ENCODE results near the gene RTL1. TPM values are rescaled to one million over a fixed set of nuclear protein-coding genes. Genes with fewer than 3 reads are reported as not detected.

RTL1 gene
- total and polyA plus RNA-seq, 4 donors = 0.44 to 2.2 (median 1.1) TPM

DNA sequence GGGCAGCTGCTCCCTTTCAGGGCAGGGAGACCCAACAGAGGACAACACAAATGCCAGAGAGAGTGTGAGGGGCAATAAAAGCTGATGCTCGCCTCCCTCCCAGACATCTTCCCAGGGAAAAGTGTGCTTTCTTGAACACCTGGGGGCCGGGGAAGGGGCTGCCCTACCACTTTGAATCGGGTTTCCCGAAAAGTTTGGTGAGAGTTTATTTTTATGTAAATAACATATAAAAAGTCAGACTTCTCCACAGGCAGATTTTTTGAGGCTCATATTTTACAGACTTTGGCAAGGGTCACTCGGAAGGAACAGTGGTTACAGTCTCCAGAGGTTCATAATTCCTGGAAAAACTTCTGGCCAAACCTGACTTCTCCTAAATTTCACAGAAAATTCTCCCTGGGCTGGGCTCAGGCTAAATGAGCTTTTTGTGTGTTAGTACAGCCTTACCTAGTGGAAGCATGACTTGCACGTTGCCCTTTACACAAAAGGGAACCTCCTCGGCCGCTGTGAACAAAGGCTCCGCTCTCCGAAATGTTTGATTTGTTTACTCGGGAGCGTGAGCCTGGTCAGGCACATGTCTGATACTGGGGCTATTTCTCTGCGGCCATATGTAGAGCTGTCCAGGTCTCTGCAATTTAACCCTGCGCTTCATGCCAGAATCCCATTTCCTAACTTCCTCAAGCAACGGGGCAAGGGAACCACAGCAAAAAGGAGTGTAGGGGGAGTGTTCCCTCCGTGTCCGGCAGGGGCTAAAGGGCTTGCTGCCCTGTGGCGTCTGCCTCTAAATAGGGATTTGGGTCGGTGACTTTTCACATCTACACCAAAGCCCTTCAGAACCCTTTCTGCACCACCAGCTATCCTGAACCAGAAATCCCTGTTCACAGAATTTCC lies 3.4 kb downstream of the RTL1 start:
- peak in 1 of 6 donors; percentile 23 for DNase-seq (ENCODE audit: low read depth in 4 of 6, low spot score in 6 of 6)
- Histone ChIP-seq H3K27ac (ENCODE audit: low read depth, low read length) (no peak overlapping the region), H3K9me3 (ENCODE audit: control insufficient read depth, insufficient read depth, low read length) (no peaks in the 10 kb centered on the region), H3K4me1 (ENCODE audit: control insufficient read depth, insufficient read depth, low read length) (peaks cover 74% of the 10 kb centered on the region), H3K4me3 (ENCODE audit: low read depth, low read length) (no peak overlapping the region), H3K36me3 (ENCODE audit: control insufficient read depth, insufficient read depth, low read length) (peaks cover 35% of the 10 kb centered on the region), H3K27me3 (ENCODE audit: control insufficient read depth, insufficient read depth, low read length) (peaks cover 7% of the 10 kb centered on the region)
- WGBS (ENCODE audit: insufficient coverage) = 7% methylated on average over 8 of the region's 19 CpGs

GRCh38 chr14:100898935-100899883 lies 4.3 kb downstream of the RTL1 start:
- peaks cover 39% of the 10 kb centered on the region for H3K36me3 ChIP-seq (ENCODE audit: control insufficient read depth, insufficient read depth, low read length)
- WGBS (ENCODE audit: insufficient coverage) = 61% methylated on average over 19 of the region's 21 CpGs
- H3K27me3 ChIP-seq (ENCODE audit: control insufficient read depth, insufficient read depth, low read length) = peaks cover 7% of the 10 kb centered on the region
- H3K4me1 ChIP-seq (ENCODE audit: control insufficient read depth, insufficient read depth, low read length) = peaks cover 65% of the 10 kb centered on the region
- no peak overlapping the region for H3K4me3 ChIP-seq (ENCODE audit: low read depth, low read length)
- no peak overlapping the region for H3K27ac ChIP-seq (ENCODE audit: low read depth, low read length)
- DNase-seq (ENCODE audit: low read depth in 4 of 6, low spot score in 6 of 6) = peak in 2 of 6 donors; percentile 43 to 46
- no peaks in the 10 kb centered on the region for H3K9me3 ChIP-seq (ENCODE audit: control insufficient read depth, insufficient read depth, low read length)

GRCh38 chr14:100898465-100898864 lies 5.1 kb downstream of the RTL1 start:
- Histone ChIP-seq H3K36me3 (ENCODE audit: control insufficient read depth, insufficient read depth, low read length) (peaks cover 40% of the 10 kb centered on the region), H3K27me3 (ENCODE audit: control insufficient read depth, insufficient read depth, low read length) (peaks cover 7% of the 10 kb centered on the region), H3K4me1 (ENCODE audit: control insufficient read depth, insufficient read depth, low read length) (peaks cover 58% of the 10 kb centered on the region), H3K27ac (ENCODE audit: low read depth, low read length) (no peak overlapping the region), H3K4me3 (ENCODE audit: low read depth, low read length) (no peak overlapping the region), H3K9me3 (ENCODE audit: control insufficient read depth, insufficient read depth, low read length) (no peaks in the 10 kb centered on the region)
- WGBS (ENCODE audit: insufficient coverage) = 57% methylated on average over 10 of the region's 11 CpGs
- no peak for DNase-seq (ENCODE audit: low read depth in 4 of 6, low spot score in 6 of 6)

DNA sequence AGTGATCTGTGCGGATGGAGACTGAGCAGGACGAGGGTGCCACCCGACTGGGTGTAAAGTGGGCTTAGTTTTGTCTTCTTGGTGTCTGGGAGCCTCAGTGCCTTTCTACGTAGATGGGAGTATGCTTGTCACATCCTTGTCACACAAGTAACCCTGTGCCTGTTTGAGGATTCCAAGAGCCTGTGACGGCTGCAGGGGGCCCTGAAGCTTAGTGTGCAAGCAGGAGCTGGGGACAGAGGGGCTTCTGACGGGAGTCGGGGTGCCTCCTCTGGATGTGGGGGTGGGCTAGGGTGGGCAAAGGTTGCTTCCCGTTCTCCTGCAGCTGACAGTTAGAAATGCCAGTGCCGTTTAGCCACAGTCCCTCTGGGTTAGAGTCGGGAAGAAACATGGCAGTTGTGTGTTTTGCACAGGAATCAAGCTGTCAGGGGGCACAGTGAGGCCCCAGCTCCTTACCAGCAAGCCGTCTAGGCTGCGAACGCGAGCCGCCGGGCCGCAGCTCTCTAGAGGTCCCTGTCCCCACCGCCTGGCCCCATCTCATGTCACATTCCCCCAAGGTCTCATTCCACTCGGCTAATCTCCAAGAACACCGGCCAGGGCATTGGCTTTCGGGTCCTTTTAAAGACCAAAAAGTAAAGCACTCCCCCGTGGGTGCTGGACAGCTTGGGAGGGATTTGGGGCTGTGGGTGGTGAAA lies 7.0 kb downstream of the RTL1 start:
- WGBS (ENCODE audit: insufficient coverage) = 39% methylated on average over 17 of the region's 22 CpGs
- no peaks in the 10 kb centered on the region for H3K9me3 ChIP-seq (ENCODE audit: control insufficient read depth, insufficient read depth, low read length)
- H3K27ac ChIP-seq (ENCODE audit: low read depth, low read length) = no peak overlapping the region
- DNase-seq (ENCODE audit: low read depth in 4 of 6, low spot score in 6 of 6) = no peak
- H3K4me3 ChIP-seq (ENCODE audit: low read depth, low read length) = no peak overlapping the region
- peaks cover 38% of the 10 kb centered on the region for H3K4me1 ChIP-seq (ENCODE audit: control insufficient read depth, insufficient read depth, low read length)
- H3K36me3 ChIP-seq (ENCODE audit: control insufficient read depth, insufficient read depth, low read length) = peaks cover 26% of the 10 kb centered on the region
- peaks cover 3% of the 10 kb centered on the region for H3K27me3 ChIP-seq (ENCODE audit: control insufficient read depth, insufficient read depth, low read length)

GRCh38 chr14:100895411-100895810 lies 8.1 kb downstream of the RTL1 start:
- 79% methylated on average over 4 of the region's 6 CpGs for WGBS (ENCODE audit: insufficient coverage)
- H3K4me3 ChIP-seq (ENCODE audit: low read depth, low read length) = no peak overlapping the region
- peaks cover 1% of the 10 kb centered on the region for H3K27me3 ChIP-seq (ENCODE audit: control insufficient read depth, insufficient read depth, low read length)
- no peaks in the 10 kb centered on the region for H3K9me3 ChIP-seq (ENCODE audit: control insufficient read depth, insufficient read depth, low read length)
- DNase-seq (ENCODE audit: low read depth in 4 of 6, low spot score in 6 of 6) = no peak
- H3K4me1 ChIP-seq (ENCODE audit: control insufficient read depth, insufficient read depth, low read length) = peaks cover 27% of the 10 kb centered on the region
- no peak overlapping the region for H3K27ac ChIP-seq (ENCODE audit: low read depth, low read length)
- H3K36me3 ChIP-seq (ENCODE audit: control insufficient read depth, insufficient read depth, low read length) = peaks cover 28% of the 10 kb centered on the region

- WGBS (ENCODE audit: insufficient coverage) = 95% methylated on average over 4 of the region's 6 CpGs
- Histone ChIP-seq H3K27me3 (ENCODE audit: control insufficient read depth, insufficient read depth, low read length) (no peaks in the 10 kb centered on the region), H3K36me3 (ENCODE audit: control insufficient read depth, insufficient read depth, low read length) (peaks cover 35% of the 10 kb centered on the region), H3K9me3 (ENCODE audit: control insufficient read depth, insufficient read depth, low read length) (no peaks in the 10 kb centered on the region), H3K27ac (ENCODE audit: low read depth, low read length) (no peak overlapping the region), H3K4me3 (ENCODE audit: low read depth, low read length) (no peak overlapping the region), H3K4me1 (ENCODE audit: control insufficient read depth, insufficient read depth, low read length) (peaks cover 18% of the 10 kb centered on the region)
- DNase-seq (ENCODE audit: low read depth in 4 of 6, low spot score in 6 of 6) = no peak
These were observed 9.1 kb downstream of the RTL1 start for GRCh38 chr14:100894416-100894815.

DNA sequence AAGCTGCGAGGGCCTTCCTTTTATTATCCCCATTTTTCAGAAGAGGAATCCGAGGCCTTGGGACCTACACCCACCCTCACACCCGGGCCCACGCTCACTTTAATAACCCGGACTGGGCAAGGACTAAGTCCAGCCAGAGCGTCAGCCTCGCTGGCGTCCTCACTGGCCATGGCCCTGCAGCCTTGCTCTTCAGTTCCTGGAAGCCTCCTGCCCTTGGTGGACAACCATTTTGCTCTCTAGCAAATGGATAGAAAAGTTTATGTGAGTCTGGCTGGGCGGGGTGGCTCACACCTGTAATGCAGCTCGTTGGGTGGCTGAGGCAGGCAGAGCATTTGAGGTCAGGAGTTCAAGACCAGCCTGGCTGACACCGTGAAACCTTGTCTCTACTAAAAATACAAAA lies 9.8 kb downstream of the RTL1 start:
- WGBS (ENCODE audit: insufficient coverage) = 92% methylated on average over 8 of the region's 11 CpGs
- no peak overlapping the region for H3K4me3 ChIP-seq (ENCODE audit: low read depth, low read length)
- H3K4me1 ChIP-seq (ENCODE audit: control insufficient read depth, insufficient read depth, low read length) = peaks cover 11% of the 10 kb centered on the region
- H3K27me3 ChIP-seq (ENCODE audit: control insufficient read depth, insufficient read depth, low read length) = no peaks in the 10 kb centered on the region
- H3K9me3 ChIP-seq (ENCODE audit: control insufficient read depth, insufficient read depth, low read length) = no peaks in the 10 kb centered on the region
- no peak for DNase-seq (ENCODE audit: low read depth in 4 of 6, low spot score in 6 of 6)
- H3K27ac ChIP-seq (ENCODE audit: low read depth, low read length) = no peak overlapping the region
- H3K36me3 ChIP-seq (ENCODE audit: control insufficient read depth, insufficient read depth, low read length) = peaks cover 30% of the 10 kb centered on the region

DNA sequence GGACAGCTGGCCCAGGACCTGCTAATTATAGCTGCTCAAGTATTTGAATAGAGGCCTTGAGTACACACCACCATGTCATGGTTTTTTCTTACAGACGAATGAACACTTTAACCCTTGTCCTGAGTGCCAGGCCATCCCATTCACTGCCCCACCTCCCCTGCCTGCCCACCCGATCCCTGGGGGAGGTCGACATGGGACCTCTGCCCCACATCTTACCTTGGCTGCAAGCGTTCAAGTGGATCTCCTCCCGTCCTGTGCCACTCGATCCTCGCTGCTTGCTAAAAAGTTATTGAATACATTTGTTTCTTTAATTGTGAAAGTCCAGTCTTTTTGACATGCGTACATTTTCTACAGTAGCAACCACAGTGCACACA lies 10.3 kb downstream of the RTL1 start:
- H3K4me1 ChIP-seq (ENCODE audit: control insufficient read depth, insufficient read depth, low read length) = peaks cover 6% of the 10 kb centered on the region
- DNase-seq (ENCODE audit: low read depth in 4 of 6, low spot score in 6 of 6) = no peak
- 79% methylated on average over 2 of the region's 8 CpGs for WGBS (ENCODE audit: insufficient coverage)

GRCh38 chr14:100892496-100893227 lies 10.9 kb downstream of the RTL1 start:
- Histone ChIP-seq H3K4me1 (ENCODE audit: control insufficient read depth, insufficient read depth, low read length) (peaks cover 8% of the 10 kb centered on the region), H3K27me3 (ENCODE audit: control insufficient read depth, insufficient read depth, low read length) (no peaks in the 10 kb centered on the region), H3K9me3 (ENCODE audit: control insufficient read depth, insufficient read depth, low read length) (no peaks in the 10 kb centered on the region), H3K4me3 (ENCODE audit: low read depth, low read length) (no peak overlapping the region), H3K36me3 (ENCODE audit: control insufficient read depth, insufficient read depth, low read length) (peaks cover 30% of the 10 kb centered on the region), H3K27ac (ENCODE audit: low read depth, low read length) (no peak overlapping the region)
- WGBS (ENCODE audit: insufficient coverage) = 90% methylated on average over 11 of the region's 17 CpGs
- DNase-seq (ENCODE audit: low read depth in 4 of 6, low spot score in 6 of 6) = no peak

More for the DNA sequence above, 10.3 kb downstream of the RTL1 start:
- Histone ChIP-seq H3K36me3 (ENCODE audit: control insufficient read depth, insufficient read depth, low read length) (peaks cover 30% of the 10 kb centered on the region), H3K27ac (ENCODE audit: low read depth, low read length) (no peak overlapping the region), H3K9me3 (ENCODE audit: control insufficient read depth, insufficient read depth, low read length) (no peaks in the 10 kb centered on the region), H3K4me3 (ENCODE audit: low read depth, low read length) (no peak overlapping the region), H3K27me3 (ENCODE audit: control insufficient read depth, insufficient read depth, low read length) (no peaks in the 10 kb centered on the region)
